ENCODE measurements around the gene ZDHHC17.
A peak's percentile ranks its signal among the peaks of the same experiment; 100 is the strongest.
"Not testable (repeated sequence)": the region's sequence is repeated elsewhere in the genome, so short reads cannot be mapped to it uniquely, and the experiment has no call there.

The ZDHHC17 gene

GRCh38 chr12:76777765-76778216, 13.9 kb downstream of the ZDHHC17 start:
- no peak for DNase-seq

DNA sequence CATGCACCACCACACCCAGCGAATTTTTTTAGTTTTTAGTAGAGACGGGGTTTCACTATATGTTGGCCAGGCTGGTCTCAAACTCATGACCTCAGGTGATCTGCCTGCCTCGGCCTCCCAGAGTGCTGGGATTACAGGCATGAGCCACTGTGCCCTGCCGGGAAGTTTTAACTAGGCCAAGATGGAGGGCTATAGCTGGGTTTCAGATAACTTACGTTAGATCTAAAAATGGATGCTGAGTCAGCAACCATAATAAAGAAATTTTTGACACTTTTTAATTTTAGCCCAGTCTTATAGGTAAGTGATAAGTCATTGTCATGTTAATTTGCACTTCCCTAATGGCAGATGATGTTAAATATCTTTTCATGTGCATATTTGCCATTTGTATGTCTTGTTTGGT, 14.4 kb downstream of the ZDHHC17 start:
- no peak for DNase-seq

DNA sequence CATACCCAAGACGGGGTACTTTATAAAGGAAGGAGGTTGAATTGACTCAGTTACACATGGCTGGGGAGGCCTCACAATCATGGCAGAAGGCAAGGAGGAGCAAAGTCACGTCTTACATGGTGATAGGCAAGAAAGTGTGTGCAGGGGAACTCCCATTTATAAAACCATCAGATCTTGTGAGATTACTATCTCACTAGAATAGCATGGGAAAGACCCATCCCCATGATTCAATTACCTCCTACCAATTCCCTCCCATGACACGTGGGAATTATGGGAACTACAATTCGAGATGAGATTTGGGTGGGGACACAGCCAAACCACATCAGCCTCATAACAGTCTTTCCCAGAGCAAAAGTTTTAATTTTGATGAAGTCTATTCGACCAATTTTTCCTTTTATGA, 15.4 kb downstream of the ZDHHC17 start:
- not testable (repeated sequence) for DNase-seq

DNA sequence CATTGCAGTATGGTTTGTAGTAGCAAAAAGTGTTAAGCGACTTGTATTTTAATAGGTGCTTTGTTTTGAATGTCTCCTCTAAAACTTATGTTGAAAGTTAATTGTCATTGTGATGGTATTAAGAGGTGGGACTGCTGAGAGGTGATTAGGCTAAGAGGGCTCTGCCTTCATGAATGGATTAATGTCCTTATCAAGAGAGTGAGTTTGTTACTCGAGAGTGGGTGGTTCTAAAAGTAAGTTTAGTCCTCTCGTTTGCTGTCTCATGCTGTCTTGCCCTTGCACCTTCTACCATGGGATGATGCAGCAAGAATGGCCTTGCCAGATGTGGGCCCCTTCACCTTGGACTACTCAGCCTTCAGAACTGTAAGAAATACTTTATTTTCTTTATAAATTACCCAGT, 17.4 kb downstream of the ZDHHC17 start:
- no peak for DNase-seq

DNA sequence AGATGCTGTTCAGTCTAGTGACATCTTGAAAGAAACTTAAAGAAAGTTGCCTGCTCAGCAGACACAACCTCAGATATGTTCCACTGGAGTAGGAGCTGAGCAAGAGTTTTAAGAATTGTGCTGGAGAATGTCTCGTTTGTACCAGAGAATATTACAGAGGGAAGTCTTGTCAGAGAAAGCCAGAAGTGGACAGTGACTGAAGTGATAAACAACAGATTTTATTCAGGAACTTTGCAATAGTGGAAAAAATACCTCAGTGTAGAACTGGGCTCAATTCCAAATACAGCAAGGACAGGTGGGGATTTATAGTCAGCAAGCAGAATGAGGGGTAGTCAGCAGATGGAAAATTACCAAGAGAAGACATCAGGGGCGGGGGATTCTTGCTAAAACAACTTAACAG, 18.6 kb downstream of the ZDHHC17 start:
- no peak for DNase-seq

- DNase-seq: no peak
Observed at GRCh38 chr12:76784600-76785051, 20.7 kb downstream of the ZDHHC17 start.

DNA sequence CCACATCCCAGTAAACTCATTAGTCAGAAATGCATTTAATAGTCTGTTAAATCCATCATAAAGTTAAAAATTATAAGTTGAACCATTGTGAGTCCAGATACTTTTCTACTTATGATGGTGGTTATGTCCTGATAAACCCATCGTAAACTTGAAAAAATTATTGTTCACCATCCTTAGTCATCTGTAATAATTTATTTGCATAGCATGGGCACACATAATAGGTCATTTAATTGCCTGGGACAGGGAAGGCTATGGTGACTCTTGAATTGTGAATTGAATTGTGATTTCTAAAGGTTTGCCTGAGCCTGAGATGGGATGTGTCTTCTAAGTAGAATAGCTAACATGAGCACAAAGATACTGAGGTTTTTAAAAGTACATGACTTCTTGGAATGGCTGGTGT, 21.5 kb downstream of the ZDHHC17 start:
- no peak for DNase-seq

DNA sequence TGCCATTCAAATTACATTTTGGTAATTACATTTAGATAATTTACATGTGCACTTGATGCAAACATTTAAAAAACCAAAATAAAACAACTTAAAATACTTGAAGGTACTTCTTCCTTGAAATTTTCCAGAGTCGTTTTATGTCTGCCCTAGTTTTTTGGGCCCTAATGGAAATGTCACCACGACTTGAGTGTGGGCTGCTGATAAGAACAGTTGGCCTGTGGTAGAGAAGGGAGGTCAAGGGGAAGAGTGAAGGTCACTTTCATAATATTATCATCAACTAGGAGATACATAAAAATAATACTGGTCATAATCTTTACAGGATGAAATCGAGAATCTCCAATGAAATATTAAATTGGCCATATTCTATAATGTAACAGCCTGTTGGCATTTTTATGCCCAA, 23.1 kb downstream of the ZDHHC17 start:
- DNase-seq: no peak

DNA sequence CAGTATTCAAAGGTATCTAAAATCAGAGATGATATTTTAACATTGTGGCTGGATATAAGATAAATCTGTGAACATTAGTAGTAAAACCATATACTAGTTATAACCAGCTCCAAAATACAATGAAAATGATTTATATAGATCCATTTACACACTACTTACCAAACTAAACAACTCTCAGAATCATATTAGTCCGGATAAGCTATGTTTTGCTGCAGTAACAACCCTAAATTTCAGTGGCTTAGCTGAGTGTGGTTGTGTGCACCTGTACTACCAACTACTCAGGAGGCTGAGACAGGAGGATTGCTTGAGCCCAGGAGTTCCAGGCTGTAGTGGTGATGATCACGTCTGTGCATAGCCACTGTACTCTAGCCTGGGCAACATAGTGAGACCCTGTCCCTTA, 23.8 kb downstream of the ZDHHC17 start:
- no peak for DNase-seq

GRCh38 chr12:76789335-76790050, 25.6 kb downstream of the ZDHHC17 start:
- no peak for DNase-seq

DNA sequence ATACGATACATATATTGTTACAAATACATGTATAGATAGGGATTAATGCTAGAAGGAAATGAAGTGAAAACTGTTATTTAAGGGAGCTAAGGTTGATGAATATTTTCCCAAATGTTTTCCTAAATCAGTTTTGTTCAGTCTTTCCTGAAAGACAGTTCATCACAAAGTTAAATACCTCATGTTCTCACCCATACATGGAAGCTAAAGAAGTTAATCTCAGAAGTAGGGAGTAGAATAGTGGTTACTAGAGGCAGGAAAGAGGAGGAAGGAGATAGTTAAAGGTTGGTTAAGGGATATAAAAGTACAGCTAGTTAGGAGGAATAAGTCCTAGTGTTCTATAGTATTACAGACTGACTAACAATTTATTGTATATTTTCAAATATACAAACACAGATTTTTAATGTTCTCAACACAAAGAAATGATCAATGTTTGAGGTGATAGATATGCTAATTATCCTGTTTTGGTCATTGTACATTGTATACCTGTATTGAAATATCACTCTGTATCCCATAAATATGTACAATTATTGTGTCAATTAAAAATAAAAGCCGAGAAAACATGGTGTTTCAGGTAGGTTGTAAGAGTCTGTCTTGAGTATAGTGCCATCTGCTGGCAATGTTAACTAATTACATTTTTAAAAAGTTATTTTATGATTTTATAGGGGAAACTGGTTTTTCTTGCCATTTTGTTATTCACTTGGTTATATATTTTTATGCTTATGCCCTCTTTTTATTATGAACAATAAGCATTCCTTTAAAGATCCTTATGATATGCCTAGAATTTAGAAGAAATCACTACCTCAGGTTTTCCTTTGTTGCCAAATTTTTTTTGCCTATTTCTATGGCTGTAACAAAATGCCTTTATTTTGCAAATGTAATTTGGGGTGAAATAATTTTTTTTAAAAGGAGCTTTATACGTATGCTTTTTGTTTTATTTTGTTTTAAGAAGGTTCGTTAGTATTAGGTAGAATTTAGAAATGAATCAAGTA, 26.9 kb downstream of the ZDHHC17 start:
- peak; percentile 43 for DNase-seq

DNA sequence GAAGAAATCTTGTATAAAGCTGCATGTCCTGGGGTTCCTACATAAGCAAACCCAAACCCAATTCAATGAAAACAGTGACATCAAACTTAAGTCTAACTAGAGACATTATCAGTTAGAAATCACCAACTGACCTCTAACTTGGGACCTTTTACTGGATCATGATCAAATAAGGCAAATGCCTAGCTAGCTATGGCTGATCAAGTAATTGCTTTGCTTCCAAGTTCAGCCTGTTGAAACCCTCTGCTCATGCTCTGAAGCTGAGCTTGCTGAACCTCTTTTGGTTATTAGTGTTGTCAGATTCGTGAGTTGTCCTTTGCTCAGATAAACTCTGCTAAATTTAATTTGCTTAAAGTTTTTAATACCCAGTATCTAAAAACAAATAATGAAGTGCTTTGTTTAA, 28.9 kb downstream of the ZDHHC17 start:
- DNase-seq: no peak

DNA sequence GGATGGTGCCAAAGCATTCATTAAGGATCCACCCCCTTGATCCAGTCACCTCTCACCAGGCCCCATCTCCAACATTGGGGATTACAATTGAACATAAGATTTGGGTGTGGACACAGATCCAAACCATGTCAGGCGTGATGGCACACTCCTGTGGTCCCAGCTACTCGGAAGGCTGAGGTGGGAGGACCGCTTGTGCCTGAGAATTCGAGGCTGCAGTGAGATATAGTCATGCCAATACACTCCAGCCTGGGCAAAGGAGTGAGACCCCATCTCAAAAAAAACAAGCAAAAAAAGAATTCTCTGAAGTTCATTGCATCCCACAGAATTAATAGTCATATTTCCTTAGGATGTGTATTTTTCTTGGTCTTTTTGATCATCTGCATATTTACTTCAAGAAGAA, 34.9 kb downstream of the ZDHHC17 start:
- no peak for DNase-seq

DNA sequence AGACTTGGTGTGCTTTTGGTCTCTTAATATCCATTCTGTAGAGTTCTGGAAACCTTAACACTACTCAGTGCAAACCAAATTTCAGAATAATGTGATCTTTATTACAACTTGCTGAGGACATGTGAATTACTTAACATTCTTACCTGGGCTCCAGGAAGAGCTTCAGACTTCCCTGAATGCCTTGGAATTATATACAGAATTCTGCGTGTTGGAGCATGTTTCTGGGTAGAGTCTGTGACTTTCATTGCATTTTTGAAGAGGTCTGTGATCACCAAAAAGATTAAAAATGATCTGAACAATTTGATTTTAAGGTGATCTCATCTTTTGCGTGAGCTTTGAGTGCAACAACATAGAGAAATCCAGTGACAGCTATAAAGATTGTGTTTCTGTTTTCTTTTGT, 35.4 kb downstream of the ZDHHC17 start:
- no peak for DNase-seq

DNA sequence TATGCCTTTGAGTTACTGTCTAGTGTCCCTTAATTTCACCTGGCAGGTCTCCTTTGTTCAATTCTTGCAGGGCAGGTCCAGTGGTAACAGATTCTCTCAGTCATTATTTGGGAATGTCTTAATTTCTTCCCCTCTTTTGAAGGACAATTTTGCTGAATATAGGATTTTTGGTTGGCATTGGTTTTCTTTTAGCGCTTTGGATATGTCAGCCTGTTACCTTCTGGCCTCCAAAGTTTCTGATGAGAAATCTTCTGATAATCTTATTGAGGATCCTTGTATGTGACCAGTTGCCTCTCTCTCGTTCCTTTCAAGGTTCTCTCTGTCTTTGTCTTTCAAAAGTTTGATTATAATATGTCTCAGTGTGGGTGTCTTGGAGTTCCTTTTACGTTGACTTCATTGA, 38.1 kb downstream of the ZDHHC17 start:
- DNase-seq: no peak

GRCh38 chr12:76804435-76804976, 40.6 kb downstream of the ZDHHC17 start:
- DNase-seq: no peak

DNA sequence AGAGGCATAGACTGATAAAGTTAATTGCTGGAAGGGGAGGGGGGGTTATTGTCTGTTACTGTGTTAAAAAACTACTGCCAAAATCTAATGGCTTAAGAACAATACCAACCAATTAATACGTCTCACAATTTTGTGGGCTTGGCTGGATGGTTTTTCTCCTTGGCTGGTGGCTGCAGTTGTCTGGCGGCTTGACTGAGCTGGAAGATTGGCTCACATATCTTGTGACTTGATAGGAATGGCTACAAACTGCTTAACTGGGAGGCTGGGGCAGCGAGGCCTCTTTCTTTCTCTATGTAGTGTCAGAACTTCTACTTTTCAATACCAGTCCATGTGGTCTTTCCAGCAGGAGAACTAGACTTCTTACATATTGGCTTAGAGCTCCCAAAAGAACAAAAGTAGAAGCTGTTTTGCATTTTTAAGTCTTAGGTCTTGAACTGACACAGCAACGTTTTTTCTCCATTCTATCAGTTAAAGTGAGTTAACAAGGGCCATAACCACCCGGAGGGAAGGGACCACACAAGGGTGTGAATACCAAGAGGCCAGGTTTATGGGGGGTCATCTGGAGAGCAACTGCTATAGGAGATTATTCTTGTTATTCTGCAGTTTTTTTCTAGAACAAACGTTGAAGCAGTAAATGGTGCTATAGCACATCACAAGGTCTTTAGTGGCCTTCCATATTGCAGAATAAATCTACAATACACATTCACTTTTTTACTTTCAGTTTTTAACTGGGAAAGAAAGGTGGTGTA, 46.9 kb downstream of the ZDHHC17 start:
- DNase-seq: no peak

DNA sequence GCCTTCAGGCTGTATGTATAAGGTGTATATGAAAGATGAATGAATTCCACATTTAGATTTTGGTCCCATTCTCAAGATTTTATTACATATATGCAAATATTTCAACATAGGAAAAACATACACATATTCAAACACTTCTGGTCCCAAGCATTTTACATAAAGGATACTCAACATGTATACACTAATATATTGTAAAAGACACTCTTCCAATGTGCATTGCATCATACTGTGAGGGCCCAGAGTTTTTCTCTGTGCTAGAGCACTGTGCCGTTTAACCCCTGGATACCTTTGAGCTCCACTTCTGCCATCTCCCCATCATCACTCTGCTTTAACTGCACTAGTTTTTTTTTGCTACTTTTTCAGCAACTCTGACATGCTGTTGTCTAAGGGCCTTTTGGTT, 48.1 kb downstream of the ZDHHC17 start:
- DNase-seq: no peak

GRCh38 chr12:76813265-76813664, 49.4 kb downstream of the ZDHHC17 start:
- no peak for DNase-seq

DNA sequence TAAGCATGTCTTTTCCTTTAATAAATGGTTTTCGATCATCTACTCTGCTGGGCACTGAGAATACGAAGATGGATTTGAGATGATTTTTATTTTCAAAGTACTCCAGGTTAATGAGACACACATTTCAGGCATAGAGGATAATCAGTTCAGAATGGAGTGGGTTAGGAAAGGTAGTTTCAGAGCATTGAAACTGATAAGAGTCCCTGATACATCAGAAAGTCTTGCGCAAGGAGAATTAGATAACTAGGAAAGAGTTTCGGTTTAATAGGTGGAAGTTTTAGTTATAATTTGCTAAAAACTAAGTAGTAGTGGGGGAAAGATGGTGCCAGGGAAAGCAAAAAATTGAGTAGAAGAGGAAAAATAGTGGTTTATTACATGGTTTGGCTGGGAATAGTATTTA, 50.1 kb downstream of the ZDHHC17 start:
- DNase-seq: no peak

GRCh38 chr12:76820888-76821482, 57.1 kb downstream of the ZDHHC17 start:
- DNase-seq: peak; percentile 10

DNA sequence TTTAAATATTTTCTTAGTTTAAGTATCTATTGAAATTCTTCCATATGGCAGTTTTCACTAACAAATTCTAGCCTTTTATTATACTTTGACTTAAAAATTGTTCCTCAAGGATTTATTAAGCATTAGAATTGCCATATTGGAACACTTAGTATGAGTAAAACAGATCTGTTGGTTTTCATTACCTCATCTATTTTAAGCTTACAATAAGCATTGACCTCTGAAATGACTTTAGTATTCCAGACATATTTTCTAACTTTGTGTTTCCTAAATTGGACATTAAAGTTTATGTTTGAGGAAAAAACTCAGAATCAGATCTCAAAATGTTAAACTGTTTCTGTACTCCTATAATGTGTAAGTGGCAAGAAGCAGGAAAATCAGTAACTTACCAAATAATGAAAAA, 66.5 kb downstream of the ZDHHC17 start:
- DNase-seq: no peak

- no peak for DNase-seq
Observed at GRCh38 chr12:76836633-76837032, 72.7 kb downstream of the ZDHHC17 start.
